Measurements from ENCODE around the gene ADAMTS12.

The ADAMTS12 gene

DNA sequence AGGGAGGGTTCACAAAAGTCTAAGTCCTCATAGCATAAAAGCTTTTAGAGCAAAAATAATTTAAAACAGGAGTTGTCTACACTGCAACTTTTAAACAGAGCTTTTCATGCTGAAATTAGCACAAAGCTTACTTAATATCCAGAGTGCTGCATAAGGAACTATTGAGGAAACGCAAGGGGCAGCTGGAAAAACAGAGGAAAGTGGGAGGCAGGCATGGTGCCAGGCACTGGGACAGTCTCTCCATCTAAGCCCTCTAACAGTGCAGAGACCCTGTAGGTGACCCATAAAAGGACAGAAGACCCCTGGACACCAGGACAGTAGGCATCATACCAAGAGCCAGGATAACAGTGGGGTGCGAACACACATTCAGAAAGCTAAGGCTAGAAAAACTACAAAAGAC, 49.3 kb downstream of the ADAMTS12 start:
- DNase-seq: no peak

DNA sequence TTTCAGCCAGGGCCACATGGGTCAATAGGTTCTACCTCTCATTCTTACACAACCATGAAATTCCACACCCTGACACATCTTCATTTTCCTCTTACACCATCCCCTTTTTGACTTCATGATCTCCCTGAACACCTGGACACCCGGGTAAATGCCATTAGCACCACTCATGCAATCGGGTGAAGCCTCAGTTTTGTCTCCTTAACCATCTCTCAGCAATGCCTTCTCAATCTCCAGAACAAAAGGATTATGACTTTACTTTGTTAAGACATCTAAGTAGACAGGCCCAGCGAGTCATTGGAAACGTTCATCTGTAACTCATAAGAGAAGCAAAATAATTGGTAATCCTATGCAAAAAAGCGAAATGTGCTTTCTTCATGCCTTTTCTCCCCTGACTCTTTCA, 49.9 kb downstream of the ADAMTS12 start:
- no peak for DNase-seq

DNA sequence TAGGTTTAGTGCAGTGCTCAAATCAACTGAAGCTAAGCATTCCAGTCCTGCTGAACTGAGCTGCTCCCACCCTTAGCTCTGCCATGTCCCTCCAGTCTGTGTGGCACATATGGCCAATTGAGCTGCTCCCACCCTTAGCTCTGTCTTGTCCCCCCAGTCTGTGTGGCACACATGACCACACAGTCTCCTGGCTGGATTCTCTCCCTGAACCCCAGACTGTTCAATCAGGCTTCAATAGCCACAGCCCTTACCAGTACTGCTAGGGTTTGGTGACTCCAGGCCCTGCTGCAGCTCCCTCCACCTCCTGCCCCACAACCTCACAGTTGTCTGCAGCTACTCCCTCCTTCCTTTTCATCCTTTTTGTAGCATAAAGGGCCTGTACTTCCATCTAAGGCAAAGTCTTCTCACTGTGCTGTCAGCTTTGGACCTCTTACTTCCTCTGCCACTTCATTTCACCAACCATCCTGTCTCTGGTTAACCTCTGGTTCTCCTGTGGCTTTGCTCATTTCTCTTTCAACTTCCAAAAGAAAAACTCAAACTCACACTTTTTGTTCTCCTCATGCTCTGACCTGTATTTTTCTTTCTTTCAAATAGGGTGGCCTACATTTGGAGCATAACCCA, 50.8 kb downstream of the ADAMTS12 start:
- DNase-seq: no peak

- no peak for DNase-seq
These were observed 54.5 kb downstream of the ADAMTS12 start for GRCh38 chr5:33837301-33837700.

DNA sequence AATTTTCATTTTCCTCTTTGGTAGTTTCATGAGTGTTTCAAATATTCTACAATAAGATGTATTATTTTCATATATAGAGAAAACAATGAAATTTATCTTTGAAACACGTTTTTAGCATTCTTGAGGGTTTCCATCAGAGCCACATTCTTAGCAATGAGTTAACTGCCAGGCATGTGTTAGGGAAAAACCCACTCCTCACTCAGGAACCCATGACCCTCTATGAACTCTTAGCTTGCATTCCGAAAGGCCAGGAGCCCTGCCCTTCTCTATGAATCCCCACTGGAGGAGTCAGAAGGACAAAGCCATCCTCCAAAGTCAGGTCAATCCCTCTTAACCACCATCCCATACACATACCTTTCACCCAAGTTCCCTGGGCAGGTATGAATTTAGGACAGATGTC, 57.5 kb downstream of the ADAMTS12 start:
- DNase-seq: no peak

GRCh38 chr5:33833237-33833575, 58.6 kb downstream of the ADAMTS12 start:
- DNase-seq: no peak

GRCh38 chr5:33832404-33833236, 59.2 kb downstream of the ADAMTS12 start:
- no peak for DNase-seq

GRCh38 chr5:33831041-33831440, 60.7 kb downstream of the ADAMTS12 start:
- no peak for DNase-seq

- no peak for DNase-seq
These were observed 62.4 kb downstream of the ADAMTS12 start for GRCh38 chr5:33829430-33829829.

DNA sequence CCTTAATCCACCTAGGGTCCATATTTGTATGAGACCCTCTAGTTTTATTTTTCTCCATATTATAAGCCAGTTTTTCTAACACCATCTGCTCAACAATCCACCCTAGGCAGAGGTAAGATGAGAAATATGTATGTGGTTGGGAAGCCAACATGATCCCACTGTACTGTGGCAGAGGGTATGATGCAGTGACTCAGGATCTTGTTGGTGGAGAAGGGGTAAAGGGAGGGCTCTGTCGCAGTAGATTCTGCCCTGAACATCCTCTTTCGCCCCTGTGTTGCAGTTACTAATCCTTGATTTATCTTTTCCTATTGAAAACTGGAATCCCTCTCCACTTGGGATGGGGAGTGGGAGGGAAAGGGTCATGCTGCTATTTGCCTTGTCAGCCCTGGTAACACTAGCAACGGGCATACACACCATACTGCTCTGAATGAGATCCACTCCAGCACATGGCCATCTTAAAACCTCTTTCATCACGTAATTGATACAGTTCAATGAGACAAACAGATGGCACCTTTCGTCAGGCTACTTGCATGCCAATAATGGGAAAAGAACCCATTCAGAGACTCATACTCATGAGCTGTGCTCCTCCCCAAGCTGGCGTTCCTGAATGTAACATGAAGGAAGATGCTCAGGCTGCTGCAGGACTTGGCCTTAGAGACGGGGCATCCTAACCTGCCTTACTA, 63.0 kb downstream of the ADAMTS12 start:
- no peak for DNase-seq

- DNase-seq: no peak
These were observed 63.9 kb downstream of the ADAMTS12 start for GRCh38 chr5:33827885-33828284.

- no peak for DNase-seq
These were observed 64.6 kb downstream of the ADAMTS12 start for GRCh38 chr5:33827018-33827707.

DNA sequence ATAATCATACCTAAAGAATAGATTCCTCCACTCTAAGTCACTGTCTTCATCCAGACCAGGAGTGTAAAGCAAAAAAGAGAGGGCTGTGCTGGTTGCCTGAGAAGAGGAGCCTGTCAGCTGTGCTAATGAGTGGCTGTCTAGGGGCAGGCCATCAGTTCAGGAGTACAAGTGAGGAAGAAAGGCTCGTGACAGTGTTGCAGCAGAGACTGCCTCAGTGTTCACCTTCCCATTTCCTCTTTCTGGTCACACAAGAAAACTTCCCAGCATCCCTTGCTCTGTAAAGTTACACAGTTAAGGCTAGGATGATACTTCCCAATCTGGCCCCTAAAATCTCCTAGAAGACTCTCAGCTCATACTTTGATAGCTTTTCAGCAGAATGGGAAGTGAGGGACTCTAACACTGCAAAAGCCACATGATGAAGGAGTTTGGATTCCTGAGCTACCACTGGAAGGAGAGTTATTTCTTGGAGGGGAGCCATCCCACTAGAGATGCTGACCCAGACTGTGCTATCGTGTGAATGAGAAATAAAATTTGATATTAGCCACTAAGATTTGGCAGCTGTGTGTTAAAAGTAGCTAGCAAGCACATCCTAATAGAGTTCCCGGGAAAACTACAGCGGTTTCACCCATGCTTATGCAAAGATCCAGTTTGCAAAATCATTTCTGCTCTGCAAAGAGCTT, 67.1 kb downstream of the ADAMTS12 start:
- no peak for DNase-seq

DNA sequence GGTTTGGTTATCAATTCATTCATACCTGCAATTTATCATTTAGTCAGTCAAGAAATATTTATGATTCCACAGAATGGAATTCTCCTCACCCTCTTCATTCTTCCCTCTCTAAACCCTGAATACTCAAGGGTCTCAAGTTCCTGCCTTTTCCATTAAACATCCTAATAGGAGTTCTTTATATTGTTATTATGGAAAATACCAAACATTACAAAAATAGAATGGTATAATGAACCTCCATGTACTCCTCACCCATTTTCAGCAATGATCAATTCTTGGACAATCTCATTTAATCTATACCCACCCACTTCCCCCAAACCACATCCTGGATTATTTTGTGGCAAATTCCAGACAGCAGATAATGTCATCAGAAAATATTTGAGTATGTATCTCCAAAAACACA, 74.5 kb downstream of the ADAMTS12 start:
- DNase-seq: no peak

DNA sequence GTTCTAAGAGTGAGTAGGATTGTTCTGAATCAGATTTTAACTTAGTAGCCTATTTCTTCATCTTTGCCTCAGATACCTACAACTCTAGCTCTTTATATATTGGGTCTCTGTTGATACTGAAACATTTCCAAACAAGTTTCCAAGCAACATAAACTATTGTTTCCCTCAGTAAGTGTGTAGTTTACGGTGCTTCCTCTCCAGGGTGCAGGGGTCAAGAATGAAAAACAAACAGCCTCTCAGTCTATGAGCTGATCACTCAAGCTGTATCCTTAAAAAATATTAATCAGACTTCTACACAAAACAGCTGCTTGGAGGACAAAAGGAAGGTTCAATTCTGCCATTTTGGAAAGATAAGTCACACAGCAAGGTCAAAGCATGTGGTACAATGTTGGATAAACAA, 75.0 kb downstream of the ADAMTS12 start:
- no peak for DNase-seq

DNA sequence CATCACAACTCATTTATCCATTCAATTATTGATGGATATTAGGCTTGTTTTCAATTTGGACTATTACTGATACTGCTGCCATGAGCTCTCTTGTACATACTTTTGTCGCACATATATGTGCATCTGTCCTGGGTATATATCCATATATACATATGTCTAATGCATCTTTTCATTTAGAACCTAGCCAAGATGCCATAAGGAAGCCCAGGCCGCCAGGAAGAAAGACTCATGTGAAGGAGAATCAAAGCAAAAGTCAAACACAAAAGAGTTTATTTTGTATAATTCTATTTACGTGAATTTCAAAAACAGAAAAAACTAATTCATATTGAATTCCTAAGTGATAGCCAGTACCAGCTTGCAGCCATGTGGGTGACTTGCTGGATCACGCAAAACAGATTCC, 79.0 kb downstream of the ADAMTS12 start:
- DNase-seq: no peak

- DNase-seq: no peak
These were observed 81.2 kb downstream of the ADAMTS12 start for GRCh38 chr5:33810491-33811120.

- no peak for DNase-seq
These were observed 81.9 kb downstream of the ADAMTS12 start for GRCh38 chr5:33809936-33810335.

- DNase-seq: no peak
These were observed 83.1 kb downstream of the ADAMTS12 start for GRCh38 chr5:33808699-33809098.

DNA sequence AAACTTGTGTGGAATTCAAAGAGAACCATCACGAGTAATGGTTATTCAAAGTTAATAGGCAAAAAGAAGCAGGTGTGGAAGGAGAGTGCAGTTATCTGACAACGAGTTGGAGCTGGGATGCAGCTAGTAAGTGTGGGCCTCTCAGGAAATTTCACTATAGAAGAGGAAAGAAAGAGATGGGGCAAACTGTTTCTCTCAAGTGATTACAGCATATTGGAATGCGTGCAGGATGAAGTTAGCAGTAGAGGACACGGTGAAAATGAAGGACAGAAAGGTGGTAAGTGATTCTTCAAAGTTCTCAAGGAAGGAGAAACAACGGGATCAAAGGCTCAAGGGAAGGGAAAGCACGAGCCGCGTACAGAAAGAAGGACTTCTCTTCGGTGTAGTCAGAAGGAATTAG, 84.0 kb downstream of the ADAMTS12 start:
- DNase-seq: no peak

DNA sequence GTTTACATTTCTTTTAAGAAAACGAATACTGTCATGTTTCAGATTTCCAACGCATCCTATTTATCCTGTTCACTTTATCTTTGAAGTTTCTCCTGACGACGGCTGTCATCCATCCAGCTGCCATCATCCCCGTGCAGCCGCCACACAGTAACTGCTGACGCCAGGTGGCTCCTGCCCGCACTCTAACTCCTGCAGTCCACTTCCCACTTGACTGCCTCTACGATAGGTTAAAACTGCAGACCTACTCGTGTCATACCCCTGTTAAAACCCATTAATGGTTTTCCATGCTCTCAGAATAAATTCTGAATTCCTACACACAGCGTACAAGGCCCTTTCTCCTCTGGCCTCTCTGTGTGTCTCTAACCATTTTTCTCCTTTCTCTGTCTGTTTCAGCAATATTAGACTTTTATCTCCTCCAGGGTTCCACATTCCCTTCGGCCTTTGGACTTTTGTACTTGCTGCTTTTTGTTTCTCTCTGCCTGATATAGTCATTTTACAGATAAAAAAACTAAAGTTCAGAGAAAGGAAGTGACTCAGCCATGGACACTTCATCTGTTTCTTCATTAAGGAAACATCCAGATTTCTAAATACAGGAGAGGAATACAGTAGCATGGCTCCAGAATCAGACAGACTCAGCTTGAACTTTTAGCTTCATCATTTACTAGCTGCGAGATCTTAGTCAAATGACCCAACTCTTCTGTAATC, 84.9 kb downstream of the ADAMTS12 start:
- no peak for DNase-seq

GRCh38 chr5:33801292-33801691, 90.5 kb downstream of the ADAMTS12 start:
- DNase-seq: no peak

Data from activated naive CD4-positive, alpha-beta T cell treated with Interleukin-2 at 50 U/mL for 16 hours (primary cell).